ENCODE data around the gene ANXA3.

The ANXA3 gene

DNA sequence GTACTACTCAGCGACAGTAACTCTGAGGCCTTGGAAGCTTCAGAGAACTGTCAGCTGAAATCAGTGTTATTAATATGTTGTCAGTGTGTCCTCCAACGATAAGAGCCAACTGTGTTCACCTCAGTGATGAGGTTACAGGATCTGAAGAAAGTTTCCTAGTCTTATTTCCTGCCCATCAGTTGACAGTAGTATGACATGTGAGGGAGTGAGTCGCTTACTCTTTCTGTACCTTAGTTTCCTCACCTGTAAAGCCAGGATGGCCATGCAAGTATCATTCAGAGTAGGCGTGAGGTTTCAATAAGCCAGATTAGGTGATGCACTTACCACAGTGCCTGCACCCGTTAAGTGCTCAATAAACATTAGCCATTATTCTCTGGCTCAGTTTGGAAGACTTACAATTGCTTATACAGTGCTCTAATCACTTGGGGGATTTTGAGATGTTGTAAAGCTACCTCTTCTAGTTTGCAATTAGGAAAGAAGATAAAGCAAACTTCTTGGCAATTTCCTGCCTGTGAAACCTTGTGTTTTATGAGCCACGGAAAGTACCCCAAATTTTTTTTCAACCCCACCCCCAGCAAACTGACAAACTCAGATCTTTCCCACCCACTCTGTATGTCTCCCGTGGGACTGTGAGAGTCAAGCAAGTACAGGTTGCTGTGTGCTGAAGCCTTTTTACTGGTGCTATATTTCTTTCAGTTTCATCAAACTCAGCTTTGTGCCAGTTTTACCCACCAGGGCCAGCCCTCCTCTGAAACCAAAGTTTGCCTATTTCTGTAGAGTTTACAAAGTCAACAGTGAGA, 62.2 kb downstream of the ANXA3 start:
- DNase-seq = no peak

DNA sequence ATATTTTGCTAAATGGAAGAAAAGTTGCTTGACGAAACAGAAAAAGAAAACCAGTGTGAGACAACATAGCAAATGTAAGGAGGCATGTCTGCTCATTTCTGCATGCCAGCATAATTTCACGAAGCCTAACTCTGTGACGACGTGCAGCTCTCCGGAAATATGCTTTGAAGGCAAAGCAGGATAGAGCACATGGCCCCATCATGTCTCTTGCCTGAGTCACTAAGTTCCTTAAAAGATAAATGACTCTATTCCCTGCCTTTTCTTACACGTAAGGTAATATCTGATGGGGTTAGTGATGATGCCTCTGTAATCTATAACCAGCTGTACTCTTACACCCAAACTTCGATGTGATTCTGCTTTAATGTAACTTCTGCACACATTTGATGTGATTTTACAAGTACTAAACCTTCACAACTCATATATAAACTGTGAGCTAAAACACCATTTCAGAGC, 64.5 kb downstream of the ANXA3 start:
- no peak for DNase-seq

GRCh38 chr4:78618436-78618835, 66.9 kb downstream of the ANXA3 start:
- DNase-seq = no peak

DNA sequence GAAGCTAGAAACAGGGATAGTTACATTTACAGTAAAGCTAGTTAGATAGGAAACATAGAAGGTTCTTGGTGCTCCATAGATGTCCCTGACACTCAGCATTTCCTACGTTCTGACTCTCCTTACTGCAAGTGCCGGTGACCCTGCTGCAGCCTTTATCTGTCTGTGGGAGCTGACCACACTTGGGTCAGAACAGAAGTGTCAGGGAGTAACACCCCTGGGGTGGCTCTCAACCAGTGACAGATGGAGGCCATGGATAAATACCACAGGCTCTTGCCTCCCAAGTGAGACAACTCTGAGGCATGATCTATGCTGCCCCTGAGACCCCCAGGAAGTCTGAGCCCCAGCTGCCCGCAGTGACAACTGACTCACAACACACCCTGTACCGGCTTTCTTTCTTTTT, 69.8 kb downstream of the ANXA3 start:
- DNase-seq = no peak

GRCh38 chr4:78622253-78622979, 70.8 kb downstream of the ANXA3 start:
- DNase-seq = no peak

- no peak for DNase-seq
Observed at GRCh38 chr4:78624048-78624447, 72.5 kb downstream of the ANXA3 start.

- no peak for DNase-seq
Observed at GRCh38 chr4:78625073-78625472, 73.5 kb downstream of the ANXA3 start.

DNA sequence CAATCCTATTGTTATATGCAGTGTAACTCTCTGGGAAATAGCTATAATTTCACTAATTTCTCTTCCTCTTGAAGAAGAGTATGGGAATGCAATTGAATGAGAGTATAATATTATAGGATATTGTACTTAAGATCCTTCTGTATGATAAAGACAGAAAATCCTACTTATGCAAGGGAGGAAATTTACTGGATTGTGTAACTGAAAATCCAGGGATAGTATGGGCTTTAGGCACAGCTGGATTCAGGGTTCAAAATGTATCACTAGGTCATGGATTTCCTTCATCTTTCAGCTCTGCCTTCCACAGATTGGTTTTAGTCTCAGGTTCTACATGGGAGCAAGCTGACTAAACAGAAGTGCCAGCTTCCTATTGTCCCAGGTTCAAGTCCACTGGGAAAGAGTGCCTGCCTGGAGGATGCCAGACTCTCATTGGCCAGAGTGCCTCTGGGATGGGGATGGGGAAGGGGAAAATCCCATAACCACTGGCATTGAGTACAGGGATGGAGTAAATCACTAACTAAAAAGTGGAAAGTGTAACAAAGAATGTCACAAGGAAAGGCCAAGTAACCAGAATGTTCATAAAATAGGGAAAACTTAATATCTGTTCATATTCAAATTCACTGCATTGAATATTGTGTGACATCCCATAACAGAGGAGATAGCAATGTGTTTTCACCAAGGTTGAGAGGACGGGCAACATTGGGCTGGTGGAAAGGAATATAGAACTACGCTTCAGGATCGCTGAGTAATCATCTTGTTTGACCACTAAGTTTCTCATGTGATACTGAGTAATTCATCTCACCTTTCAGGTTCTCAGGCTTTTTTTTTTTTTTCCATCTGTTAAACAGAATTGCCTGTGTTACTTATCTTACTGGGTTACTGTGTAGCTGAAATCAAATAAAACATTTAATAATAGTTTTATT, 75.7 kb downstream of the ANXA3 start:
- no peak for DNase-seq

GRCh38 chr4:78627966-78628678, 76.6 kb downstream of the ANXA3 start:
- DNase-seq = no peak

- DNase-seq = no peak
Observed at GRCh38 chr4:78629991-78630541, 78.5 kb downstream of the ANXA3 start.

DNA sequence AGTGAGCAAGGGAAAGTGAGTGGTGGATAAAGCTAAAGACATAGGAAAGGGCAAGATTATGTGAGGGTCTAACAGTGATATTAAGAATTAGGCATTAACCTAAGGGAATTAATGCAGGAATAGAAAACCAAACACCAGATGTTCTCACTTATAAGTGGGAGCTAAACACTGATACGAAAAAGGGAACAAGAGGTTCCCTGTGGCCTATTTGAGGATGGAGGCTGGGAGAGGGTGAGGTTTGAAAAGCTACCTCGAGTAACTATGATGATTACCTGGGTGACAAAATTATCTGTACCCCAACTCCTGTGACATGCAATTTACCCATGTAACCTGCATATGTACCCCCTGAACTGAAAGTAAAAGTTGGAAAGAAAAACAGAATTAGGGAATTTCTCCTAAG, 79.0 kb downstream of the ANXA3 start:
- peak; percentile 25 for DNase-seq

DNA sequence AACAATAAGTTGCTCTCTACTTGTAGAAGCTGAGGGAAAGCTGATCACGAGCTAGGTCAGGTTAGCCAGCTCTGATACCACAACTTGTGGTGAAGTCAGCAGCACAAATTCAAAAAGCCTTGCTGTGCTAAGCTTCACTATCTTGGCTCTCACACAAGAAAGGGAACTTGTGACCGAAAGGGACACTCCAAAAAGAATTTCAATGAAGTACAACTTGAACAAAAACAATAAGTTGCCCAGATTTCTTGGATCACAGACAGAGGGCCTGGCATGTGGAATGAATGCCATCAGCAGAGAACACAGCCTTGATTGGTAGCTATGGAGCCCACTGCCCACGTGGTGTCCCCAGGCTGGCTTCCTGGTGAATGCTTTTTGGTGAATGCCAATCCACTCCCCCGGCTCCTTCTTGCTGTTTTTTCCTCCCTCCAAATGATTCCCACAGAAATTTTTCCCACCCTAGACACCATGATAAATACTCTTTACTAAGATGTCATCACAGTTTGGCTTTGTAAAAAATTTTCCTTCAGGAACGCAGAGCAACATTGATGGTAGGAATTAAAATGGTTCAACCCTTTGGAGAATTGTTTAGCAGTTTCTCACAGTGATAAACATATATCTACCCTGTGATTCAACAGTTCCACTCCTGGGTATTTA, 82.6 kb downstream of the ANXA3 start:
- DNase-seq = no peak

- no peak for DNase-seq
Observed at GRCh38 chr4:78638337-78639172, 87.0 kb downstream of the ANXA3 start.

DNA sequence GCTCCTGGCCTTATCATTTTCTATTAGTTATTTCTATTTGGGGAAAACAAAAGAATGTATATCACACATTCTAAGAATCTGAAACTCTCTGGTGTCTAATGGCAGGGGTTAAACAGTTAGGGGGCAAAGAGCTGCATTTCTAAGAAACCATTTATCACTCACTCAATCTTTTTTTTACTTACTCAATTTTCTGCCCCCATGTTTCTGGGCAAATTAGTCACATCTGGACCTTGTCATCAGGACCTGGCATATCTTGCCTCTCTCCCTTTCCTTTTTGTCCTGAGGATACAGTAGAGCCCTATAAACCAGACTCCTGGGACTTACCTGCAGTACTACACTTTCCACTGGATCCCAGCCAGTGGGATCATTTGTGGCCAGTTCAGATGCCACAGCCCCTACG, 89.1 kb downstream of the ANXA3 start:
- DNase-seq = no peak

- no peak for DNase-seq
Observed at GRCh38 chr4:78642934-78643333, 91.4 kb downstream of the ANXA3 start.

DNA sequence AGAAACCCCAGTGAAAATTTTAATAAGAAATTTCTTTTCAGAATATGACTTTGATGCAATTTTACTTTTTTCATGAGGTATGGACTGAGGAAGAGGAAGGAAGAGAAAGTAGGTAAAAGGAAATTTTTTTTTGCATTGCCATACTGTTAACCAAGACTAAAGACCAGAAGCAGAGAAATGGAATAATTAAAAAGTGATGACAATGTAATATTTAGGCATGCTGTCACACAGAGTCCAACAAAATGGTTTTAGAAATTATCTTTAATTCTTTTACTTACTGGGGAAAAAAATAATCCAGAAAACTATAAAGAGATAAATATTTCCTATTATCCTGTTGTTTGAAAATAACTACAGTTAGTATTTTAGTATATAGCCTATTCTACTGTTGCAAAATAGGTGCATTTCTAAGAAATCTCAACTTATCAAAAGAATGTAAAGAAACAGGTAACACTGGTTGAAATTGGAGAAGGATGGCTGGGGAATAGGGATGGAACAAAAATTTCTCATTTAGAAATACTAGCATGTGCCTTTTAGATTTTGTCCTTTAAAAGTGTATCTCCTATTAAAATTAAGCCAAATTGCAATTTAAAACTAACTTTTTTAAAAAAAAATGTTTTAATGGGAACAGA, 92.6 kb downstream of the ANXA3 start:
- no peak for DNase-seq

DNA sequence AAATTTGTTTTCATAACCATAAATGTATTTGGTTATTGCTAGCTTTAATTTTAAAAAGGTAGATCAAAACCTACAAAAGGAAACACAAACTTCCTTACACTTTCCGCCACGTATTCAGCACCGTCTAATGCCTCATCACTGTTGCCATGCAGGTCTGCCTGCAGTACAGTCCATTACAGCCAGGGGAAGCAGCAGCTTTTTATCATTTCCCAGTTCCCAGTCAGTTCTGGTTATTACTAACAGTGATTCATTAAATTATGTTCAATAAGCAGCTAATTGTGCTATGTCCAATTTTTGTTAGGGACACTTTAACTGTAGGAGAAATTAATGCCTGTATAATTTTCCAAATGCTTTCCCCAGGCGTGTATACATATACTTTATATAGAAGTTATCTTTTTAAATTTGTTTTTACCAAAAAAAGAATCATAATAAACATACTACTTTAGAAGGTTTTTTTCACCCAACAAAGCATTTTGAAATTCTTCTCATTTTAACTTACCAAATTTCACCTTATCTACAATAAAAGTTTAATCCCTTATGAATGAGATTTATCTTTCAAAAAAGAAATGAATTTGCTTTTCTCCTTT, 93.3 kb downstream of the ANXA3 start:
- no peak for DNase-seq

DNA sequence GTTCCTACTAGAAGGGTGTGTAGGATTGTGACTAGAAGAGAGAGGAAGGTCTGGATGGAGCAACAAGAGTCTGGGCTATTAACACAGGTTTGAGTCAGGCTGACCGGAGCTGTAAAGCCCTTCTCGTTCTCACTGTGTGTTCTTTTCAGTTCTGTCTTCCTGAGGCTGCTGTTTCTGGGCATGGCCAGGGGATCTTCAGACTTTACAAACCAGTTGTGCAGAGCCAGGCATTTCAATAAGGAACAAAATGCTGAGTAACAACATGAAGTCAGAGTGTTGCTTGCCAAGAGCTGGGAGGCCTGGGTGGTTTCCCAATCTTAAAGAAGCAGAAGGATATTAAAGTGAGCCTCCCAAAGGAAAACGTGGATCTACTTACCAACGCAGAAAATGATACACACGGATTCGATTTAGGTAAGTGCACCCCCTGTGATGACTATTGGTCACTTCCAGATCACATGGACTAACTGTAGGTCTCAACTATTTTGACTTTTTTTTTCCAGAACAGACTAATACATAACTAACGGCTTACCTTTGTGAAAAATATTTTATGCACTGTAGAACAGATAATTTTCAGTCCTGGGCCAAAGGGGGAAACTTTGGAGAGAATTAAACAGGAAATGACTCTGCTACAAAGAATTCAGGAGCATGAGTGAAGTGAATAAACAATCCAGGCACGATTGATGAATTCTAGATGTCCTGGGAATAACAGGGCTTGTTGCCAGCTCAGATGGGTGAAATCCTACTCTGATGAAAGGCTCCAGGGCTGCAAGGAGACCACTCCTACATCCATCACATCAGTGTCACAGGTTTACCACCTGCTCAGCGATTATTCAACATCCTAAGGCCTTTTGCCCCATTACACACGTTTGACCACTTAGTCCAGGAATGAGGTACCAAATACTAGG, 94.5 kb downstream of the ANXA3 start:
- DNase-seq = no peak

- DNase-seq = no peak
Observed at GRCh38 chr4:78647272-78647671, 95.7 kb downstream of the ANXA3 start.
